Measurements from ENCODE around the gene RGPD8.
"Not testable (repeated sequence)": the region's sequence is repeated elsewhere in the genome, so short reads cannot be mapped to it uniquely, and the experiment has no call there.

Gene RGPD8

GRCh38 chr2:112433932-112434730 lies 686 bp upstream of the RGPD8 start:
- Histone ChIP-seq H3K79me2 (ENCODE audit: control insufficient read depth, low read length) (peaks cover 8% of the 10 kb centered on the region), H3K4me1 (ENCODE audit: control insufficient read depth, low read length) (no peaks in the 10 kb centered on the region), H4K20me1 (ENCODE audit: control insufficient read depth, insufficient read depth, low read depth, low read length) (no peaks in the 10 kb centered on the region), H3F3A (ENCODE audit: control insufficient read depth, insufficient read depth) (no peaks in the 10 kb centered on the region), H3K4me3 (ENCODE audit: low read length) (no peak overlapping the region), H3K9me3 (ENCODE audit: control insufficient read depth, insufficient read depth, low read length) (no peaks in the 10 kb centered on the region), H3K36me3 (ENCODE audit: control insufficient read depth, low read length) (no peaks in the 10 kb centered on the region), H3K27me3 (ENCODE audit: control insufficient read depth, low read length) (peaks cover 4% of the 10 kb centered on the region; the same call in 1 of the 2 replicates), H3K9me2 (replicated peaks; ENCODE audit: control insufficient read depth, low read length) (no peaks in the 10 kb centered on the region), H3K4me2 (ENCODE audit: low read length) (no peak overlapping the region), H3K27ac (ENCODE audit: low read depth, low read length) (no peak overlapping the region)
- TF ChIP-seq EZH2phosphoT487 (IDR thresholded peaks at IDR 0.05; ENCODE audit: borderline replicate concordance, low read length) = no peak
- TF ChIP-seq CTCF (IDR thresholded peaks at IDR 0.05; ENCODE audit: low read depth, low read length, poor library complexity, severe bottlenecking) = no peak

- H3F3A ChIP-seq (ENCODE audit: control insufficient read depth, insufficient read depth); H3K27me3 ChIP-seq (ENCODE audit: control insufficient read depth, low read length); H4K20me1 ChIP-seq (ENCODE audit: control insufficient read depth, insufficient read depth, low read depth, low read length); H3K4me1 ChIP-seq (ENCODE audit: control insufficient read depth, low read length); H3K79me2 ChIP-seq (ENCODE audit: control insufficient read depth, low read length); H3K9me2 ChIP-seq (replicated peaks; ENCODE audit: control insufficient read depth, low read length); H3K36me3 ChIP-seq (ENCODE audit: control insufficient read depth, low read length); H3K9me3 ChIP-seq (ENCODE audit: control insufficient read depth, insufficient read depth, low read length); H3K27ac ChIP-seq (ENCODE audit: low read depth, low read length): not testable (repeated sequence)
- Histone ChIP-seq H3K4me3 (ENCODE audit: low read length) (peak overlapping the region; percentile 70), H3K4me2 (ENCODE audit: low read length) (peak overlapping the region; percentile 63)
Observed at GRCh38 chr2:112432735-112433479, 538 bp downstream of the RGPD8 start.

GRCh38 chr2:112432390-112432734 lies 1.1 kb downstream of the RGPD8 start:
- not testable (repeated sequence) for H3K9me3 ChIP-seq (ENCODE audit: control insufficient read depth, insufficient read depth, low read length); H3F3A ChIP-seq (ENCODE audit: control insufficient read depth, insufficient read depth); H3K79me2 ChIP-seq (ENCODE audit: control insufficient read depth, low read length); H3K27ac ChIP-seq (ENCODE audit: low read depth, low read length); H3K9me2 ChIP-seq (replicated peaks; ENCODE audit: control insufficient read depth, low read length); H3K36me3 ChIP-seq (ENCODE audit: control insufficient read depth, low read length); H3K4me1 ChIP-seq (ENCODE audit: control insufficient read depth, low read length); H4K20me1 ChIP-seq (ENCODE audit: control insufficient read depth, insufficient read depth, low read depth, low read length); H3K27me3 ChIP-seq (ENCODE audit: control insufficient read depth, low read length)
- H3K4me2 ChIP-seq (ENCODE audit: low read length) = peak overlapping the region; percentile 63
- H3K4me3 ChIP-seq (ENCODE audit: low read length) = peak overlapping the region; percentile 70

GRCh38 chr2:112431587-112432295 lies 1.7 kb downstream of the RGPD8 start:
- not testable (repeated sequence) for H3K27me3 ChIP-seq (ENCODE audit: control insufficient read depth, low read length); H3K27ac ChIP-seq (ENCODE audit: low read depth, low read length); H4K20me1 ChIP-seq (ENCODE audit: control insufficient read depth, insufficient read depth, low read depth, low read length); H3K9me2 ChIP-seq (replicated peaks; ENCODE audit: control insufficient read depth, low read length); H3K36me3 ChIP-seq (ENCODE audit: control insufficient read depth, low read length); H3K79me2 ChIP-seq (ENCODE audit: control insufficient read depth, low read length); H3K9me3 ChIP-seq (ENCODE audit: control insufficient read depth, insufficient read depth, low read length); H3F3A ChIP-seq (ENCODE audit: control insufficient read depth, insufficient read depth); H3K4me1 ChIP-seq (ENCODE audit: control insufficient read depth, low read length)
- Histone ChIP-seq H3K4me3 (ENCODE audit: low read length) (peak overlapping the region; percentile 70), H3K4me2 (ENCODE audit: low read length) (peak overlapping the region; percentile 63)

GRCh38 chr2:112424553-112424952 lies 8.9 kb downstream of the RGPD8 start:
- not testable (repeated sequence) for H4K20me1 ChIP-seq (ENCODE audit: control insufficient read depth, insufficient read depth, low read depth, low read length); H3K9me2 ChIP-seq (replicated peaks; ENCODE audit: control insufficient read depth, low read length); H3F3A ChIP-seq (ENCODE audit: control insufficient read depth, insufficient read depth); H3K27me3 ChIP-seq (ENCODE audit: control insufficient read depth, low read length); H3K9me3 ChIP-seq (ENCODE audit: control insufficient read depth, insufficient read depth, low read length); H3K79me2 ChIP-seq (ENCODE audit: control insufficient read depth, low read length); H3K4me3 ChIP-seq (ENCODE audit: low read length); H3K27ac ChIP-seq (ENCODE audit: low read depth, low read length); H3K4me1 ChIP-seq (ENCODE audit: control insufficient read depth, low read length); H3K4me2 ChIP-seq (ENCODE audit: low read length); H3K36me3 ChIP-seq (ENCODE audit: control insufficient read depth, low read length)

GRCh38 chr2:112416860-112417259 lies 16.6 kb downstream of the RGPD8 start:
- not testable (repeated sequence) for H3K9me2 ChIP-seq (replicated peaks; ENCODE audit: control insufficient read depth, low read length); H4K20me1 ChIP-seq (ENCODE audit: control insufficient read depth, insufficient read depth, low read depth, low read length); H3K4me3 ChIP-seq (ENCODE audit: low read length); H3K79me2 ChIP-seq (ENCODE audit: control insufficient read depth, low read length); H3K4me1 ChIP-seq (ENCODE audit: control insufficient read depth, low read length); H3F3A ChIP-seq (ENCODE audit: control insufficient read depth, insufficient read depth); H3K27ac ChIP-seq (ENCODE audit: low read depth, low read length); H3K36me3 ChIP-seq (ENCODE audit: control insufficient read depth, low read length); H3K27me3 ChIP-seq (ENCODE audit: control insufficient read depth, low read length); H3K9me3 ChIP-seq (ENCODE audit: control insufficient read depth, insufficient read depth, low read length); H3K4me2 ChIP-seq (ENCODE audit: low read length)

- not testable (repeated sequence) for H3K9me3 ChIP-seq (ENCODE audit: control insufficient read depth, insufficient read depth, low read length); H3F3A ChIP-seq (ENCODE audit: control insufficient read depth, insufficient read depth); H4K20me1 ChIP-seq (ENCODE audit: control insufficient read depth, insufficient read depth, low read depth, low read length); H3K4me1 ChIP-seq (ENCODE audit: control insufficient read depth, low read length); H3K27ac ChIP-seq (ENCODE audit: low read depth, low read length); H3K79me2 ChIP-seq (ENCODE audit: control insufficient read depth, low read length); H3K4me3 ChIP-seq (ENCODE audit: low read length); H3K36me3 ChIP-seq (ENCODE audit: control insufficient read depth, low read length); H3K9me2 ChIP-seq (replicated peaks; ENCODE audit: control insufficient read depth, low read length); H3K4me2 ChIP-seq (ENCODE audit: low read length); H3K27me3 ChIP-seq (ENCODE audit: control insufficient read depth, low read length)
Observed at GRCh38 chr2:112360055-112360454, 73.4 kb downstream of the RGPD8 start.

All from DOHH2 (cell line).